HepG2 (cell line): ENCODE data around the gene PROK2. TPM values are rescaled to one million over a fixed set of nuclear protein-coding genes. Genes with fewer than 3 reads are reported as not detected.

Experiments
- ATAC-seq: fragments of 200-7000 bp; cut with Tn5 transposase; 3 replicates; pipeline ENCODE4 v1.9.1; 2020; ENCODE audit warnings: mild to moderate bottlenecking, moderate library complexity
- BruUV-seq: library from RNA; stranded (reverse); fragments of 400-500 nt; replicated peaks from 2 replicates; lab custom pipeline; 2021; lab: Mats Ljungman, UMichigan
- CTCF ChIA-PET: fragments of 300-600 bp; formaldehyde crosslinking; extraction: SDS; loops from one replicate; lab custom pipeline; 2021; ENCODE audit warnings: low total read pairs, inconsistent platforms, low intra/inter-chr PET ratio; lab: Yijun Ruan, JAX
- POLR2A ChIA-PET: fragments of 350-600 bp; sonication (Branson Sonifier 250); formaldehyde crosslinking; loops from one replicate; lab custom pipeline; 2020; ENCODE audit warnings: antibody characterized with exemption, inconsistent platforms; lab: Yijun Ruan, JAX
- DNase-seq: peaks from one replicate; pipeline ENCODE4 v3.0.0-alpha.2; 2015; ENCODE audit warnings: low spot score
- FAIRE-seq: peaks from 3 replicates; lab custom pipeline; 2011; peaks lifted over from hg19 to GRCh38; lab: Jason Lieb, UNC
- H2AFZ ChIP-seq: one replicate; pipeline ENCODE4 v1.6.1; 2011; ENCODE audit warnings: low read length, inconsistent platforms
- H3K27ac ChIP-seq: fragments of 300-600 bp; 3 replicates; pipeline ENCODE4 v1.8.0; 2011; ENCODE audit warnings: mixed run types, mild to moderate bottlenecking, mixed read lengths, low read length, inconsistent platforms; ENCODE audit not compliant: insufficient read depth; ENCODE audit errors: extremely low read length
- H3K27me3 ChIP-seq, 2 experiments: fragments of 200-600 bp in 1 of 2; 2 replicates in 1 of 2; 3 replicates in 1 of 2; pipeline versions ENCODE4 v1.6.0 to v1.8.0; 2011; ENCODE audit warnings: low read length in 2 of 2, mild to moderate bottlenecking in 2 of 2, moderate library complexity in 2 of 2, inconsistent platforms in 1 of 2; ENCODE audit not compliant: insufficient read depth in 2 of 2, control insufficient read depth in 1 of 2
- H3K36me3 ChIP-seq, 2 experiments: fragments of 200-600 bp in 1 of 2; replicated peaks in 1 of 2; 2 replicates in 1 of 2; 3 replicates in 1 of 2; pipeline versions ENCODE4 v1.5.1 to v1.8.0; 2011; ENCODE audit warnings: low read length in 2 of 2, inconsistent platforms in 1 of 2; ENCODE audit not compliant: insufficient read depth in 2 of 2, control insufficient read depth in 1 of 2
- H3K4me1 ChIP-seq: 2 replicates; pipeline ENCODE4 v1.5.1; 2012; ENCODE audit warnings: low read length, inconsistent platforms; ENCODE audit not compliant: insufficient read depth
- H3K4me2 ChIP-seq: 2 replicates; pipeline ENCODE4 v1.6.0; 2011; ENCODE audit warnings: low read depth, low read length, inconsistent platforms
- H3K4me3 ChIP-seq, 3 experiments: fragments of 200-600 bp in 1 of 3; sonication (generic), shearing (Covaris generic) in 1 of 3; replicated peaks in 1 of 3; 2 replicates each; pipeline ENCODE4 v1.5.1; 2011 to 2016; ENCODE audit warnings: low read length in 3 of 3, inconsistent platforms in 2 of 3, low read depth in 2 of 3, mild to moderate bottlenecking in 2 of 3, control low read depth in 1 of 3, mixed read lengths in 1 of 3; ENCODE audit not compliant: insufficient read depth in 1 of 3
- H3K79me2 ChIP-seq: one replicate; pipeline ENCODE4 v1.6.1; 2011; ENCODE audit warnings: low read length, inconsistent platforms; ENCODE audit not compliant: insufficient read depth
- H3K9ac ChIP-seq: 2 replicates; pipeline ENCODE4 v1.6.0; 2011; ENCODE audit warnings: mild to moderate bottlenecking, low read depth, low read length, inconsistent platforms; ENCODE audit not compliant: insufficient read depth
- H3K9me3 ChIP-seq: 2 replicates; pipeline ENCODE4 v1.5.1; 2012; ENCODE audit warnings: mild to moderate bottlenecking, low read length
- H4K20me1 ChIP-seq: 2 replicates; pipeline ENCODE4 v1.6.0; 2011; ENCODE audit warnings: inconsistent platforms, mild to moderate bottlenecking, low read length, moderate library complexity; ENCODE audit not compliant: insufficient read depth
- CHCHD3 ChIP-seq: sonication (generic); formaldehyde crosslinking; IDR thresholded peaks from 2 replicates; pipeline ENCODE4 v1.8.0; 2022; ENCODE audit warnings: mild to moderate bottlenecking, missing genetic modification reagents, moderate library complexity
- JUN ChIP-seq: sonication (generic); formaldehyde crosslinking; IDR thresholded peaks from 2 replicates; pipeline ENCODE4 v1.4.0; 2020; ENCODE audit warnings: mild to moderate bottlenecking, missing genetic modification reagents
- KLF11 ChIP-seq: IDR thresholded peaks from 2 replicates; pipeline ENCODE4 v1.6.1; 2016; ENCODE audit warnings: missing compliant biosample characterization
- MED8 ChIP-seq: sonication (generic); formaldehyde crosslinking; IDR thresholded peaks from 2 replicates; pipeline ENCODE4 v1.8.1; 2023; ENCODE audit warnings: mild to moderate bottlenecking, missing genetic modification reagents; ENCODE audit not compliant: insufficient replicate concordance
- RBAK ChIP-seq: sonication (generic); formaldehyde crosslinking; IDR thresholded peaks from 2 replicates; pipeline ENCODE4 v1.5.1; 2020; ENCODE audit warnings: mild to moderate bottlenecking, missing genetic modification reagents
- RBM39 ChIP-seq: fragments of 200-400 bp; formaldehyde crosslinking; IDR thresholded peaks from one replicate; pipeline ENCODE4 v1.6.1; 2018; ENCODE audit warnings: antibody characterized with exemption, mild to moderate bottlenecking, low read depth, low read length; ENCODE audit not compliant: poor library complexity, severe bottlenecking
- XRCC5 ChIP-seq: fragments of 200-400 bp; formaldehyde crosslinking; optimal IDR thresholded peaks from 2 replicates; pipeline ENCODE3; 2017; ENCODE audit warnings: mild to moderate bottlenecking, low read length
- ZEB1 ChIP-seq: IDR thresholded peaks from 2 replicates; pipeline ENCODE4 v1.6.1; 2012; ENCODE audit warnings: mild to moderate bottlenecking, low read depth, inconsistent platforms; ENCODE audit not compliant: insufficient replicate concordance
- ZFP1 ChIP-seq: IDR thresholded peaks from 2 replicates; pipeline ENCODE4 v1.6.1; 2016
- ZMAT3 ChIP-seq: sonication (generic); formaldehyde crosslinking; conservative IDR thresholded peaks from 2 replicates; pipeline ENCODE4 v1.7.0; 2021; ENCODE audit warnings: missing genetic modification reagents
- ZNF180 ChIP-seq: sonication (generic); formaldehyde crosslinking; IDR thresholded peaks from 2 replicates; pipeline ENCODE4 v1.4.0; 2020; ENCODE audit warnings: low read depth, missing genetic modification reagents, borderline replicate concordance
- ZNF367 ChIP-seq: sonication (generic); formaldehyde crosslinking; IDR thresholded peaks from 2 replicates; pipeline ENCODE4 v1.4.0; 2020; ENCODE audit warnings: missing genetic modification reagents, borderline replicate concordance
- ZNF383 ChIP-seq: sonication (generic); formaldehyde crosslinking; IDR thresholded peaks from 2 replicates; pipeline ENCODE4 v1.4.0; 2020; ENCODE audit warnings: missing genetic modification reagents, mild to moderate bottlenecking, borderline replicate concordance
- ZNF577 ChIP-seq: sonication (generic); formaldehyde crosslinking; IDR thresholded peaks from 2 replicates; pipeline ENCODE4 v1.4.0; 2020; ENCODE audit warnings: mild to moderate bottlenecking, low read depth, missing genetic modification reagents, borderline replicate concordance
- ZNF670 ChIP-seq: sonication (generic); formaldehyde crosslinking; IDR thresholded peaks from 2 replicates; pipeline ENCODE4 v1.8.0; 2022; ENCODE audit warnings: mild to moderate bottlenecking, missing genetic modification reagents, borderline replicate concordance
- ZNF75D ChIP-seq: sonication (generic); formaldehyde crosslinking; IDR thresholded peaks from 2 replicates; pipeline ENCODE4 v1.8.1; 2023; ENCODE audit warnings: missing genetic modification reagents, mild to moderate bottlenecking, borderline replicate concordance
- ZNF792 ChIP-seq: IDR thresholded peaks from 2 replicates; pipeline ENCODE4 v1.6.1; 2016
- ZNF850 ChIP-seq: sonication (generic); formaldehyde crosslinking; conservative IDR thresholded peaks from 2 replicates; pipeline ENCODE4 v1.9.0; 2021; ENCODE audit warnings: mild to moderate bottlenecking, missing genetic modification reagents
- WGBS: methylation state at CpG from one replicate; pipeline ENCODE4 v1.1.6; 2017; ENCODE audit warnings: low lambda C conversion rate; 5-methylcytosine and 5-hydroxymethylcytosine counted together
- in situ Hi-C: cut with HindIII; loops from 2 replicates; pipeline ENCODE4 v1.10.0; 2017; ENCODE audit warnings: low pct_unique_long_range_greater_than_20kb; ENCODE audit not compliant: extremely low pct_ligation_motif_present
- intact Hi-C: fragments of 100-400 bp; cut with micrococcal nuclease; formaldehyde crosslinking; loops from one replicate; pipeline ENCODE4 v1.10.0; 2022; ENCODE audit not compliant: unreplicated experiment
- polyA plus RNA-seq, 8 experiments: library from polyadenylated mRNA; depleted of rRNA in 3 of 8; stranded (reverse) in 7 of 8; unstranded in 1 of 8; fragments of >200 nt; fragmentation: Illumina TruSeq in 4 of 8; extraction: Trizol in 4 of 8; gene quantifications; 2 replicates each; pipeline versions ENCODE4 v1.2.1 to v1.2.3, GENCODE V29; 2011 to 2016; ENCODE audit warnings: low read depth in 4 of 8, missing spikeins in 1 of 8, mixed read lengths in 1 of 8; ENCODE audit not compliant: insufficient read depth in 1 of 8
- small RNA-seq, 3 experiments: library from RNA; depleted of rRNA; stranded (forward); fragments of <200 nt; gene quantifications; one replicate each; pipeline ENCODE3, GENCODE V24; 2012; ENCODE audit warnings: low read depth in 2 of 3, low replicate concordance in 1 of 3; ENCODE audit not compliant: insufficient read length in 3 of 3, insufficient read depth in 2 of 3
- total RNA-seq, 5 experiments: library from RNA; depleted of rRNA; stranded (reverse); fragments of >200 nt; fragmentation: Illumina TruSeq; extraction: Trizol; gene quantifications; 2 replicates each; pipeline ENCODE4 v1.2.3, GENCODE V29; 2016; ENCODE audit warnings: low read depth in 1 of 5

The PROK2 gene
- total and polyA plus RNA-seq, 2 of the 13 experiments (the other 11 are each of a cell fraction or from before 2014, with no cell fraction given), result not detected

DNA sequence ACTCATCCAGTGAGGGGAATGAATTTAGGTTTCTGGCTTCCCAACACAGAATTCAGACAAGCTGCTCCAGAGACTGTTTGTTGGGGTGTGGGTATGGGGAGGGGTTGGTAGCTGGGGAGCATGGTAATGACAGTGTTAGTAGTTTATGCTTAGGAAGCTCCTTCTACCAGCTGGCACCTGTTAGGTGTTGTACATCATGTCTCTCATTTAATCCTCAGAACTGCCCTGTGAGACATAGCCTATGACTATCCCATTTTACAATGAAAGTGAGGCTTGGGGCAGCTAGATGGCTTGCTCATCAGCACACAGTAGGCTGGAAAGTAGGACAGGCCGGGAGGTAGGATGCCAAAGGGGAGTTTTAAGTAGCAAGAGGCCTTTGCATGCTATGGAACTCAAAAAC is 62.3 kb downstream of the PROK2 start:
- no peak overlapping the region for H2AFZ ChIP-seq
- no peak overlapping the region for H3K9ac ChIP-seq
- WGBS, result 0% methylated on average over 1 of the region's 1 CpG
- no peaks in the 10 kb centered on the region for H4K20me1 ChIP-seq
- H3K4me1 ChIP-seq, result peaks cover 6% of the 10 kb centered on the region; the same call in 1 of the 2 replicates
- no peak overlapping the region for H3K27ac ChIP-seq
- no peaks in the 10 kb centered on the region for H3K9me3 ChIP-seq
- H3K79me2 ChIP-seq, result no peaks in the 10 kb centered on the region
- DNase-seq (no peak), FAIRE-seq (no peak), ATAC-seq (no peak)
- in situ Hi-C loops, result loop anchor here (5.0 to 25.0 kb wide), 3 partner anchors 135 to 1365 kb away; no protein-coding TSS in a partner anchor
- no peak for TF ChIP-seq MED8 (CRISPR knock-in tag)
- TF ChIP-seq JUN (CRISPR knock-in tag), result no peak
- TF ChIP-seq XRCC5, result no peak
- no peak for TF ChIP-seq ZNF670 (CRISPR knock-in tag)
- TF ChIP-seq ZNF367 (CRISPR knock-in tag), result no peak
- no peak for TF ChIP-seq ZNF792
- TF ChIP-seq KLF11 (CRISPR knock-in tag), result no peak
- TF ChIP-seq RBM39, result no peak
- no peak for TF ChIP-seq CHCHD3 (CRISPR knock-in tag)
- no peak for TF ChIP-seq RBAK (CRISPR knock-in tag)
- TF ChIP-seq ZNF383, result no peak
- TF ChIP-seq ZNF75D, result no peak
- TF ChIP-seq ZMAT3 (CRISPR knock-in tag), result no peak
- TF ChIP-seq ZEB1, result no peak
- TF ChIP-seq ZNF850 (CRISPR knock-in tag), result no peak
- no peak for TF ChIP-seq ZNF577 (CRISPR knock-in tag)
- TF ChIP-seq ZFP1 (CRISPR knock-in tag), result no peak
- no peak for TF ChIP-seq ZNF180
- H3K4me3 ChIP-seq, result no peak overlapping the region
- no peaks in the 10 kb centered on the region for H3K36me3 ChIP-seq
- intact Hi-C loops, result no loop called here
- H3K4me2 ChIP-seq, result no peak overlapping the region
- no TSS peak for BruUV-seq
- CTCF ChIA-PET, result no interaction called here
- peaks cover 8 to 55% of the 10 kb centered on the region in 2 experiments; a peak in 4 of 5 replicates for H3K27me3 ChIP-seq
- POLR2A ChIA-PET, result no interaction called here

Small RNA genes within 50 kb of the gene (small RNA-seq; reads per million reads assigned to genes)
- 0 reads per million in 3 experiments for gene RN7SL271P

Other genes with a start within 250 kb of the PROK2 start
- 43.3 and 59.0 TPM in 2 replicates for gene FOXP1, start 201.4 kb downstream of the PROK2 start, total RNA-seq (2016; rRNA removed; fragmentation: Illumina TruSeq; extraction: Trizol)
- gene FOXP1, start 201.4 kb downstream of the PROK2 start, polyA plus RNA-seq (2011; rRNA removed), result 36.0 and 40.4 TPM in 2 replicates
- 0.06 and 0.07 TPM in 2 replicates for gene EIF4E3, start 59.7 kb downstream of the PROK2 start, total RNA-seq (2016; rRNA removed; fragmentation: Illumina TruSeq; extraction: Trizol)
- gene EIF4E3, start 59.7 kb downstream of the PROK2 start, polyA plus RNA-seq (2011; rRNA removed), result 0.10 and 0.15 TPM in 2 replicates
- not detected in 2 replicates for gene GPR27, start 31.3 kb downstream of the PROK2 start, total RNA-seq (2016; rRNA removed; fragmentation: Illumina TruSeq; extraction: Trizol)
- not detected in 2 replicates for gene GPR27, start 31.3 kb downstream of the PROK2 start, polyA plus RNA-seq (2011; rRNA removed)